OCI-LY7 (cell line): Measurements from ENCODE around the gene CACNA2D1.

Source experiments
- EZH2phosphoT487 ChIP-seq: fragments of 200-600 bp; sonication (generic); IDR thresholded peaks from 2 replicates; pipeline ENCODE4 v1.6.1; 2018; ENCODE audit warnings: low read depth, borderline replicate concordance, mild to moderate bottlenecking, mixed run types, antibody characterized with exemption, low read length, moderate library complexity, mixed read lengths
- TF ChIP-seq, protein P1 (sequence below): fragments of 200-600 bp; sonication (generic); conservative IDR thresholded peaks from 2 replicates; pipeline ENCODE4 v1.5.1; 2014; ENCODE audit warnings: mild to moderate bottlenecking, antibody characterized with exemption, low read length, moderate library complexity, mixed read lengths

DNA sequence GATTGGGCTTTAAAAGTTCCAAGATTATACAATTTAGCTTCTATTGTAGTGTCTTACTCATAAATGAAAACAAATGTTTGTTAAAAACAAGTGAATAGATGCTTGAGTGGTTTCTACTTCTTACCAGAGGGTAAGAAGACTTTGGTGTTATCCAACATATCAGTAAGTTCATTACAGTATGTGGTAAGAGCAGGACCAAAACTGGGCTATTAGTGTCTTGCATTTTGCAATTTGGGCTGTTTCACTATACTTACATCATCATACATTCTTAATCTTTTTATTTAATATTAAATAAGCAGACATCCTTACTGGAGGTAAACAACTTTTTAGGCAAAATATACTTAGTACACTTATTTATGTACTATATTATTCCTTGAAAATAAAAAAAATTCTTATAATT is 425.4 kb downstream of the CACNA2D1 start:
- TF ChIP-seq, protein P1, sequence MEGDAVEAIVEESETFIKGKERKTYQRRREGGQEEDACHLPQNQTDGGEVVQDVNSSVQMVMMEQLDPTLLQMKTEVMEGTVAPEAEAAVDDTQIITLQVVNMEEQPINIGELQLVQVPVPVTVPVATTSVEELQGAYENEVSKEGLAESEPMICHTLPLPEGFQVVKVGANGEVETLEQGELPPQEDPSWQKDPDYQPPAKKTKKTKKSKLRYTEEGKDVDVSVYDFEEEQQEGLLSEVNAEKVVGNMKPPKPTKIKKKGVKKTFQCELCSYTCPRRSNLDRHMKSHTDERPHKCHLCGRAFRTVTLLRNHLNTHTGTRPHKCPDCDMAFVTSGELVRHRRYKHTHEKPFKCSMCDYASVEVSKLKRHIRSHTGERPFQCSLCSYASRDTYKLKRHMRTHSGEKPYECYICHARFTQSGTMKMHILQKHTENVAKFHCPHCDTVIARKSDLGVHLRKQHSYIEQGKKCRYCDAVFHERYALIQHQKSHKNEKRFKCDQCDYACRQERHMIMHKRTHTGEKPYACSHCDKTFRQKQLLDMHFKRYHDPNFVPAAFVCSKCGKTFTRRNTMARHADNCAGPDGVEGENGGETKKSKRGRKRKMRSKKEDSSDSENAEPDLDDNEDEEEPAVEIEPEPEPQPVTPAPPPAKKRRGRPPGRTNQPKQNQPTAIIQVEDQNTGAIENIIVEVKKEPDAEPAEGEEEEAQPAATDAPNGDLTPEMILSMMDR, result no peak
- TF ChIP-seq EZH2phosphoT487, result no peak
